Measurements from ENCODE around the gene ACADL.

Gene ACADL

GRCh38 chr2:210224941-210225672 is at the start of gene ACADL:
Gene ACADL, minus strand, starts transcription at chr2:210225447. Its CDS starts 184 bp downstream, at chr2:210225263.
- peak; percentile 59 for DNase-seq

DNA sequence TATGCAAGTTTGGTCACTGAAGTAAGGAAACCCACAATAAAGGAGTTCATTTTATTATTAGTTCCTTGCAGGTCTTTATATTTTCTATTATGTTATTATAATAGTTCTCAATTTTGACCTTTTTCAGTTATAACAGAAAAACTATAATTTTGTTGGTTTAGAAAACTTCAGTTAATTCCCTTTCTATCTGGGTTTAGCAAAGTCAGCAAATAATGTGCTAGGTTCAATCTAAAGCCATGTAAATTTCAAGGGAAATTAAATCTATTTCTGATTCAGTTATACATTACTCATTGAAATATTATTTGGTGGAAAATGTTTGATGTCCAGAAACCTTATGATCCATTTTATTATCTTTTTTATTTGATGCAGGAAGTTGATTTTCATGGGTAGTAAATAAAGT is 46.1 kb upstream of the ACADL start:
- no peak for DNase-seq

GRCh38 chr2:210269148-210269547 is 43.9 kb upstream of the ACADL start:
- DNase-seq = no peak

DNA sequence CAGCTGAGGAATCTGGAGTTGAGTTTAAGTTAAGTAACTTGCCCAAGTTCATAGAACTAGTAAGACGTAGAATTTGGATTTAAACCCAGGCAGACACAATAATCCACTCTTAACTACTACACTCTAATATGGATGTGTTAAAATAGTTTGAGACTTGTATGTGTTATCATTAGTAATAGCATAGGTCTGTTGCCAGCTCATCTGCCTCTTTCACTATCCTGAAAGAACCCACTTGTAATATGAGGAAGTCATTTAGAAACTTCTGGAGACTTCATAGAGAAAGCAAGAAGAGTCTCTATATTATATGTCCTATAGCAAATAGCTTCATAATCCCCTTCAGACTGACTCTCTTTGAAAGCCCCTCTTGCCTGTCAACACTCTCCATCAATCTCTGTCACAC is 43.0 kb upstream of the ACADL start:
- no peak for DNase-seq

- DNase-seq = no peak
Observed at GRCh38 chr2:210267698-210268097, 42.5 kb upstream of the ACADL start.

- no peak for DNase-seq
Observed at GRCh38 chr2:210264282-210264681, 39.0 kb upstream of the ACADL start.

DNA sequence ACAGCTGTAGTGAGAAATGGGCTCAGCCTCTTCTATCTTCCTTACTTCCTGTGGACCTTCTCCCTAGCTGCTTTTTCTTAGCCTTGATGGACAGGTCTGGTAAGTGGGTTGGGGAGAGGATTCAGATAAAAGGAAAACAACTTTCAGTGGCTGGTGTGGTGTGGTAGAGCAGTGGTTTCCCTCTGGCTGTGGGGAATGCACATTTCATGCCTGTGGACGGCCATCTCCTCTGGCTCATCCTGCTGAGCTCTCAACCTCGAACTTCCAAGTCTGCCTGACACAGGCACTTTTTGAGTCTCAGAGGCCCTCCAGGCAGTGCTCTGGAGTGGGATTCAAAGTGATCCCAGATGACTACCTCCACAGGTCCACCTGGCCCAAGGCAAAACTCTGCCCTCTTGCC is 38.6 kb upstream of the ACADL start:
- no peak for DNase-seq

DNA sequence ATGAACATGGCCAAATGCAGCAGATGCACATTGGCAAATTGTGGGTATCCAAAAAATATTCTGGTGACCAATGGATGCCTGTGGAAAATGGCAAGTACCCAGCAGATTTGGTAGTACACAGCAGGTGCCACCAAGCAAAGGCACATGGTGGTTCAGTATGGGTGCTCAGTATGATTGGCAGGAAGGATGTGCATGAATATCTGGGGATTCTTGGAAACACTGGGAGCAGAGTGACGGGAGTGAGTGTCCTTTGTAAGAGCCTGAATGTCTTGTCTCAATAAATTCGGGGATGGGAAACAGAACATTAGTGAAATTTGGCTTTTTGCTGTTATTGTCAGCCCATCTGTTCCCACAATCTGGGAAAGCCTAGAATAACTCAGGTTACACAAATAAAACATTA is 36.8 kb upstream of the ACADL start:
- no peak for DNase-seq

GRCh38 chr2:210259687-210260086 is 34.4 kb upstream of the ACADL start:
- no peak for DNase-seq

GRCh38 chr2:210252699-210253606 is 27.7 kb upstream of the ACADL start:
- no peak for DNase-seq

DNA sequence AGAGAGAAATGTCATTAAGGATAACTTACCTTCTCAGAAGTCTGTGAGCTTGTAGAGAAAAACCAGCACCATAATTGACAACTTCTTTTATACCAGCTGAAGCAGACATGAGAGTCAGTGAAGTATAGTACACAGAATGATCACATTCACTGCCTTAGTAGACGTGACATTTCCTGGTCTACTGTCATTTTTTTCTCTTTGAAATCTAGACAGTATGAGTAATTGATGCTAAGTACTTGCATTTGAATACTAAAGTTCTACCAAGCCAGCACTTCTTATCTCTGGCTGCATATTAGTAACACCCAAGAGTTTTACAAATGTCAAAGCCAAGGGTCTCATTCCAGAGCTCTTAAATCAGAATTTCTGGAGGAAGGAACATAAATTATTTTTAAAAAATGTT is 25.4 kb upstream of the ACADL start:
- no peak for DNase-seq

DNA sequence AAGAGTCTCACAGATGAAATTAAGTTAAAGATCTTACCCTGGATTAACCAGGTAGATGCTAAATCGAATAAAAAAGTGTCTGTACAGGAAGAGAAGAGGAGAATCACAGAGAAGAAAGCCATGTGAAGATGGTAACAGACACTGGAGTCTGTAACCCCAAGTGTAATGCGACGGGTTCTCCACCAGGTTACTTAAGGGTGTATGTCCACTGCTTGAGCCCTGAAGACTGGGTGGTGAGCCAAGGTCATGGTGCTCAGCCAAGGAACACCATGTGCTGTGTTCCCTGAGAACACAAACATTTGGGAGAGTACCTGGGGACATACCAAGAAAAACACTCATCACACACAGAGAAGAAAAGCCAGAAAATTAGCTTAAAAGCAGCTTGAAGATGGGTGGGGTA is 8.2 kb upstream of the ACADL start:
- no peak for DNase-seq

GRCh38 chr2:210230984-210231383 is 5.7 kb upstream of the ACADL start:
- DNase-seq = no peak

DNA sequence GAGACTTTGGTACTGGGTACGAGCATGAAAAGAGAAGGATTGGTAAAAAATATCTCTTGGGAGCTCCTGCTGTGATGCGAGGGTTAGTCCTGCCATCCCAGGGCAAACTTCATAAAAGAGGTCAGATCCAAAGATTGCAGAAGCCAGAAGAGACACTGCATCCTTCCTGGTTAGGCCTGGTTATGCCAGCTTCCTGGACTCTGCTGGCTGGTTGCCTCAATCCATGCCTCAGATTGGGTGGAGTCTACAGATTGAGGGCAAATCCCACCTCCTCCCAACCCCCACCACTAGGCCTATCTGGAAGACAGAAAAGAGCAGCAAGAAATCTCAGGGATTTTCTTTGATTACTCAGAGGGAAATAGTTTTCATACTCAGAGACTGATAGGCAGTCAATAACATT is 5.3 kb upstream of the ACADL start:
- no peak for DNase-seq

- no peak for DNase-seq
Observed at GRCh38 chr2:210228586-210228985, 3.3 kb upstream of the ACADL start.

DNA sequence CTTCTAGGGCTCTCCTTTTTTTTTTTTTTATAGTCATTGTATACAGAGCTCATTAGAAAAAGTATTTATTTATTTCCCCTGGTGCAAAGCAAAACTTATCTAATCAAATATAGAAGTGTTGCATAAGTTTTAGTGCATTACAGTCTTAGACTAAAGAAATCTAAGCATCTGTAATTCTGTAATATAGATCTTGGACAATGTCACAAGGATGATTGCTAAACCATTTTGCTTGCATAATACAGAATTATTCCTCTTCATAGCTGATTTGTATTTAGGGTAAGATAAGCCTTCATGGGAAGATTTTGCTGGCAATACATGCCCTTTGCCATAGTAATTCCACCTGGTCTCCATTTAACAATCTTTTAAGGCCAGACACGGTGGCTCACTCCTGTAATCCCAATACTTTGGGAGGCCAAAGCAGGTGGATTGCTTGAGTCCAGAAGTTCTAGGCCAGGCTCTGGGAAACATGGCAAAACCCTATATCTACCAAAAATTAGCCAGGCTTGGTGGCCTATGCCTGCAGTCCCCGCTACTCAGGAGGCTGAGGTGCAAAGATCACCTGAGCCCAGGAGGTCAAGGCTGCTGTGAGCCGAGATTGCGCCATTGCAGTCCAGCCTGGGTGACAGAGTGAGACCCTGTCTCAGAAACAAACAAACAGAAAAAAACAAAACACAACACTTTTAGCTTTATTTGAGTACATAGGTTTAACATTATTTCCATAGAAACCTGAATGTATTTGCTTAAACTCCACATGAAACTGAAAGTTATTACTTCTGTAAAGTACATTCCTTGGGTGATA is 2.2 kb upstream of the ACADL start:
- no peak for DNase-seq

DNA sequence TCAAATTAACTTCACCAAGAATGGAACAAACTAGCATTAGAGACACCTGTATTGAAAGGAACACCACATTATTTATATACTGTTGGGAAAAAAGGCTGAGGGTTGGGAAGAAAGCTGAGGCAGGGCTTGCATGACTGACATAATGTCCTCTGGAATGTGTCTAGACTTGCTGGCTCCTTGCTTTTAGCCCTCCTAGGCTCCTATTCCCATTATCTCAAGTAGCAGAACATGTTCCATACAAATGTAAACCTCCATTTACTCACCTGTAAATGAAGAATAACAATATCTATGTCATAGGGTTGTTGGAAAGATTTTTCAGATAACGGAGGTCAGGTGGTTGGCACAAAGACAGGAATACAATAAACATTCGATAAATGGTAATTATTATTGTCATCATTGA is 976 bp upstream of the ACADL start:
- DNase-seq = no peak

GRCh38 chr2:210224591-210224940 is 681 bp downstream of the ACADL start:
- no peak for DNase-seq

GRCh38 chr2:210215120-210215519 is 10.1 kb downstream of the ACADL start:
- DNase-seq = no peak

GRCh38 chr2:210210185-210210584 is 15.1 kb downstream of the ACADL start:
- DNase-seq = no peak

- no peak for DNase-seq
Observed at GRCh38 chr2:210207929-210208328, 17.3 kb downstream of the ACADL start.

GRCh38 chr2:210203558-210203957 is 21.7 kb downstream of the ACADL start:
- no peak for DNase-seq

GRCh38 chr2:210203147-210203546 is 22.1 kb downstream of the ACADL start:
- DNase-seq = no peak

- DNase-seq = no peak
Observed at GRCh38 chr2:210199854-210200253, 25.4 kb downstream of the ACADL start.

Measured in activated CD8-positive, alpha-beta memory T cell treated with anti-CD3 and anti-CD28 coated beads, Interleukin-2, amount 50 U/mL, for 48 hours (primary cell).